K562 (cell line): Measurements from ENCODE around the gene EML6. TPM values are rescaled to one million over a fixed set of nuclear protein-coding genes. Genes with fewer than 3 reads are reported as not detected.

Experiments
- ATAC-seq: fragments of 200-7000 bp; cut with Tn5 transposase; 3 replicates; pipeline ENCODE4 v1.9.1; 2020; ENCODE audit warnings: moderate library complexity
- BruUV-seq: library from RNA; stranded (reverse); fragments of 400-500 nt; replicated peaks from 2 replicates; lab custom pipeline; 2021; lab: Mats Ljungman, UMichigan
- CTCF ChIA-PET: fragments of 300-600 bp; formaldehyde crosslinking; extraction: SDS; loops from one replicate; lab custom pipeline; 2021; ENCODE audit warnings: low intra/inter-chr PET ratio; lab: Yijun Ruan, JAX
- POLR2A ChIA-PET: fragments of 300-600, 350-650 bp; sonication (Branson Sonifier 250); formaldehyde crosslinking; extraction: SDS; loops from one replicate; lab custom pipeline; 2021; ENCODE audit warnings: antibody characterized with exemption, inconsistent platforms; lab: Yijun Ruan, JAX
- DNase-seq, 4 experiments: peaks; one replicate each; pipeline versions ENCODE4 v3.0.0 to v3.0.0-alpha.2; 2011 to 2018; ENCODE audit warnings: low spot score in 3 of 4, mixed read lengths in 3 of 4; ENCODE audit errors: extremely low read depth in 1 of 4
- FAIRE-seq: peaks from 2 replicates; lab custom pipeline; 2011; peaks lifted over from hg19 to GRCh38; lab: Jason Lieb, UNC
- H2AFZ ChIP-seq: 2 replicates; pipeline ENCODE4 v1.6.0; 2011; ENCODE audit warnings: low read depth, low read length, control low read depth, inconsistent platforms
- H3K27ac ChIP-seq: fragments of 200-600 bp; 3 replicates; pipeline ENCODE4 v1.8.0; 2011; ENCODE audit warnings: low read depth, mild to moderate bottlenecking, control low read depth, inconsistent platforms, low read length, moderate library complexity, mixed read lengths; ENCODE audit errors: extremely low read depth
- H3K27me3 ChIP-seq, 2 experiments: fragments of 300-600 bp in 1 of 2; 2 replicates in 1 of 2; 3 replicates in 1 of 2; pipeline versions ENCODE4 v1.6.0 to v1.8.0; 2011; ENCODE audit warnings: inconsistent platforms in 2 of 2, low read length in 2 of 2, mild to moderate bottlenecking in 1 of 2, mixed read lengths in 1 of 2, moderate library complexity in 1 of 2; ENCODE audit not compliant: control insufficient read depth in 2 of 2, insufficient read depth in 2 of 2
- H3K36me3 ChIP-seq: fragments of 300-600 bp; 3 replicates; pipeline ENCODE4 v1.8.0; 2011; ENCODE audit warnings: mild to moderate bottlenecking, low read length, inconsistent platforms; ENCODE audit not compliant: control insufficient read depth, insufficient read depth
- H3K4me1 ChIP-seq, 2 experiments: fragments of 200-600 bp in 1 of 2; replicated peaks in 1 of 2; 2 replicates in 1 of 2; 3 replicates in 1 of 2; pipeline versions ENCODE4 v1.5.1 to v1.8.0; 2011; ENCODE audit warnings: inconsistent platforms in 2 of 2, low read length in 2 of 2, mild to moderate bottlenecking in 1 of 2, mixed read lengths in 1 of 2, moderate library complexity in 1 of 2; ENCODE audit not compliant: control insufficient read depth in 2 of 2, insufficient read depth in 2 of 2
- H3K4me2 ChIP-seq: 2 replicates; pipeline ENCODE4 v1.6.1; 2011; ENCODE audit warnings: low read length, control low read depth, inconsistent platforms, mixed read lengths; ENCODE audit not compliant: insufficient read depth
- H3K4me3 ChIP-seq: fragments of 200-600 bp; sonication (generic), shearing (Covaris generic); 2 replicates; pipeline ENCODE4 v1.5.1; 2016; ENCODE audit warnings: control low read depth, inconsistent platforms
- H3K79me2 ChIP-seq: fragments of 200-600 bp; 3 replicates; pipeline ENCODE4 v1.8.0; 2011; ENCODE audit warnings: low read length, inconsistent platforms; ENCODE audit not compliant: control insufficient read depth, insufficient read depth
- H3K9ac ChIP-seq, 2 experiments: 2 replicates each; pipeline versions ENCODE4 v1.6.0 to v1.6.1; 2011; ENCODE audit warnings: low read depth in 2 of 2, low read length in 2 of 2, control low read depth in 1 of 2, inconsistent platforms in 1 of 2, mild to moderate bottlenecking in 1 of 2, mixed read lengths in 1 of 2; ENCODE audit not compliant: insufficient read depth in 1 of 2
- H3K9me1 ChIP-seq: one replicate; pipeline ENCODE4 v1.6.0; 2011; ENCODE audit warnings: inconsistent platforms, mild to moderate bottlenecking, low read length, moderate library complexity; ENCODE audit not compliant: control insufficient read depth, insufficient read depth
- H3K9me3 ChIP-seq: replicated peaks from 2 replicates; pipeline ENCODE4 v1.5.1; 2011; ENCODE audit warnings: low read depth, low read length, inconsistent platforms; ENCODE audit not compliant: control insufficient read depth, insufficient read depth
- H4K20me1 ChIP-seq: replicated peaks from 2 replicates; pipeline ENCODE4 v1.6.1; 2011; ENCODE audit warnings: low read length, inconsistent platforms, mixed read lengths; ENCODE audit not compliant: control insufficient read depth, insufficient read depth
- CAMTA2 ChIP-seq: fragments of 250-450 bp; sonication (Bioruptor Pico); conservative IDR thresholded peaks from 2 replicates; pipeline ENCODE4 v1.5.1; 2022
- E2F8 ChIP-seq: fragments of 450-650 bp; IDR thresholded peaks from 2 replicates; pipeline ENCODE4 v1.7.1; 2018; ENCODE audit warnings: mild to moderate bottlenecking, low read depth; ENCODE audit not compliant: partially characterized antibody
- ESRRB ChIP-seq: fragments of 250-450 bp; sonication (Bioruptor Pico); IDR thresholded peaks from 2 replicates; pipeline ENCODE4 v1.5.0; 2020; ENCODE audit warnings: mild to moderate bottlenecking, moderate library complexity, borderline replicate concordance
- KLF13 ChIP-seq: fragments of 450-650 bp; IDR thresholded peaks from 2 replicates; pipeline ENCODE4 v1.6.1; 2016; ENCODE audit warnings: missing genetic modification characterization, low read depth, mild to moderate bottlenecking, missing compliant biosample characterization, moderate library complexity, borderline replicate concordance
- KLF16 ChIP-seq: IDR thresholded peaks from 2 replicates; pipeline ENCODE4 v1.6.1; 2016; ENCODE audit warnings: antibody characterized with exemption
- MCM3 ChIP-seq: fragments of 450-650 bp; IDR thresholded peaks from 2 replicates; pipeline ENCODE4 v1.6.1; 2016
- NR3C1 ChIP-seq: sonication (generic); formaldehyde crosslinking; IDR thresholded peaks from 2 replicates; pipeline ENCODE4 v1.8.1; 2022; ENCODE audit warnings: missing genetic modification reagents
- SAFB2 ChIP-seq: fragments of 200-400 bp; formaldehyde crosslinking; IDR thresholded peaks from 2 replicates; pipeline ENCODE4 v1.6.1; 2018; ENCODE audit warnings: borderline replicate concordance, low read length, low read depth, moderate library complexity; ENCODE audit not compliant: severe bottlenecking
- TCFL5 ChIP-seq: fragments of 250-450 bp; sonication (Bioruptor Pico); conservative IDR thresholded peaks from 2 replicates; pipeline ENCODE4 v1.6.1; 2021; ENCODE audit warnings: mild to moderate bottlenecking, moderate library complexity, matching md5 sums
- ZBTB8A ChIP-seq: fragments of 450-650 bp; IDR thresholded peaks from 2 replicates; pipeline ENCODE4 v1.6.1; 2018; ENCODE audit warnings: mild to moderate bottlenecking, moderate library complexity; ENCODE audit not compliant: partially characterized antibody
- ZNF253 ChIP-seq: fragments of 250-450 bp; sonication (Bioruptor Pico); conservative IDR thresholded peaks from 2 replicates; pipeline ENCODE4 v1.6.1; 2021; ENCODE audit warnings: mild to moderate bottlenecking
- ZNF324 ChIP-seq: fragments of 250-450 bp; sonication (Bioruptor Pico); IDR thresholded peaks from 2 replicates; pipeline ENCODE4 v1.4.0; 2020; ENCODE audit warnings: mild to moderate bottlenecking
- ZNF444 ChIP-seq: fragments of 250-450 bp; sonication (Bioruptor Pico); IDR thresholded peaks from 2 replicates; pipeline ENCODE4 v1.4.0; 2020; ENCODE audit warnings: mild to moderate bottlenecking, moderate library complexity
- WGBS: fragments of 100-300 bp; shearing (Covaris generic); methylation state at CpG from one replicate; pipeline ENCODE4 v1.1.6; 2016; ENCODE audit warnings: low coverage, mixed read lengths; ENCODE audit not compliant: insufficient coverage; ENCODE audit errors: missing lambda C conversion rate; 5-methylcytosine and 5-hydroxymethylcytosine counted together
- in situ Hi-C: fragments of 300-500 bp; cut with MboI; formaldehyde crosslinking; loops from 4 replicates; pipeline ENCODE4 v1.15.0; 2018; ENCODE audit warnings: inconsistent platforms, mixed read lengths
- intact Hi-C: fragments of 100-400 bp; cut with micrococcal nuclease; formaldehyde crosslinking; loops from 2 replicates; pipeline ENCODE4 v1.14.2; 2022
- polyA plus RNA-seq, 8 experiments: library from polyadenylated mRNA; depleted of rRNA in 4 of 8; stranded (reverse) in 5 of 8; unstranded in 3 of 8; fragments of >200 nt; fragmentation: Nextera tagmentation in 2 of 8; fragmentation: Illumina TruSeq in 1 of 8; extraction: Ambion mirVana in 2 of 8; extraction: Trizol in 1 of 8; gene quantifications; 2 replicates each; pipeline versions ENCODE4 v1.2.1 to v1.2.3, GENCODE V29; 2011 to 2014; ENCODE audit warnings: inconsistent platforms in 1 of 8, missing spikeins in 1 of 8
- total RNA-seq, 7 experiments: library from RNA; depleted of rRNA in 6 of 7; stranded (reverse); fragments of >200 nt in 6 of 7; fragmentation: Illumina TruSeq in 2 of 7; extraction: Trizol in 2 of 7; gene quantifications; 2 replicates each; pipeline versions ENCODE4 v1.2.1 to v1.2.3, GENCODE V29; 2011 to 2021; ENCODE audit warnings: low replicate concordance in 1 of 7
- TF ChIP-seq, protein P1 (sequence below): fragments of 250-450 bp; sonication (Bioruptor Pico); IDR thresholded peaks from 2 replicates; pipeline ENCODE4 v1.5.0; 2021

Gene EML6
- total and polyA plus RNA-seq, 9 of the 15 experiments (the other 6 are each of a cell fraction or from before 2014, with no cell fraction given) = 0.07 to 0.56 (median 0.25) TPM

DNA sequence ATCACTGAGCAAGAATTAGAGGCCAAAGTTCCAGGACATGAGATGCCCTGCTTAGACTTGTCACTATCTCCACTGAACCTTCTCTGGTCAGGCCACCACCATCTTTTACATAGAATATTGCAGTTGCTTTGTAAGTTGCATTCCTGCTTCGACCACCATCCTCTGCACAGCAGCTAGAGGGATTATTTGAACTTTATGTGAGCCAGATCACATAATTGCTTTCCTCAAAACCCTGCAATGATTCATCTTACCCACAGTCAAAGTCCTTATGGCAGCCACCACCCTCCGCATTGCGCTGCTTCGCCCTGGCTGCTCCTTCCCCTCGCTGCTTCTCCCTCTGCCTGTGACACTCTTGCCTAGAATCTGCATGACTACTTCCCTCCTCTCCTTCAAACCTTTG lies 111.3 kb downstream of the EML6 start:
- no peaks in the 10 kb centered on the region for H3K36me3 ChIP-seq
- no peaks in the 10 kb centered on the region for H3K9me1 ChIP-seq
- no TSS peak for BruUV-seq
- H2AFZ ChIP-seq = no peak overlapping the region
- no peak overlapping the region for H3K27ac ChIP-seq
- no peak for FAIRE-seq
- no peak overlapping the region for H3K4me2 ChIP-seq
- H3K79me2 ChIP-seq = no peaks in the 10 kb centered on the region
- TF ChIP-seq SAFB2 (no peak), ESRRB (no peak), TCFL5 (CRISPR knock-in tag) (no peak), KLF13 (no peak), ZNF253 (CRISPR knock-in tag) (no peak), ZNF444 (CRISPR knock-in tag) (no peak), E2F8 (no peak), MCM3 (no peak), NR3C1 (CRISPR knock-in tag) (no peak), CAMTA2 (CRISPR knock-in tag) (no peak), KLF16 (no peak), ZBTB8A (no peak), ZNF324 (no peak)
- TF ChIP-seq, protein P1, sequence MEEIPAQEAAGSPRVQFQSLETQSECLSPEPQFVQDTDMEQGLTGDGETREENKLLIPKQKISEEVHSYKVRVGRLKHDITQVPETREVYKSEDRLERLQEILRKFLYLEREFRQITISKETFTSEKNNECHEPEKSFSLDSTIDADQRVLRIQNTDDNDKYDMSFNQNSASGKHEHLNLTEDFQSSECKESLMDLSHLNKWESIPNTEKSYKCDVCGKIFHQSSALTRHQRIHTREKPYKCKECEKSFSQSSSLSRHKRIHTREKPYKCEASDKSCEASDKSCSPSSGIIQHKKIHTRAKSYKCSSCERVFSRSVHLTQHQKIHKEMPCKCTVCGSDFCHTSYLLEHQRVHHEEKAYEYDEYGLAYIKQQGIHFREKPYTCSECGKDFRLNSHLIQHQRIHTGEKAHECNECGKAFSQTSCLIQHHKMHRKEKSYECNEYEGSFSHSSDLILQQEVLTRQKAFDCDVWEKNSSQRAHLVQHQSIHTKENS (CRISPR knock-in tag) = no peak
- ATAC-seq = no peak
- no peaks in the 10 kb centered on the region for H4K20me1 ChIP-seq
- H3K27me3 ChIP-seq = peaks cover 23 to 58% of the 10 kb centered on the region in 2 experiments
- POLR2A ChIA-PET = no interaction called here
- H3K9me3 ChIP-seq = no peaks in the 10 kb centered on the region
- H3K9ac ChIP-seq = no peak overlapping the region
- H3K4me1 ChIP-seq = no peaks in the 10 kb centered on the region
- H3K4me3 ChIP-seq = no peak overlapping the region
- WGBS = 0% methylated on average over 5 of the region's 5 CpGs
- CTCF ChIA-PET = no interaction called here
- in situ Hi-C loops = no loop called here
- intact Hi-C loops = loop anchor here (5.0 kb wide), 3 partner anchors 72 to 343 kb away; no protein-coding TSS in a partner anchor
- DNase-seq = no peak
